ENCODE data around the gene PRDM5. TPM values are rescaled to one million over a fixed set of nuclear protein-coding genes. Genes with fewer than 3 reads are reported as not detected.

The PRDM5 gene
- total and polyA plus RNA-seq, 4 donors, result 4.4 to 26.0 (median 9.3) TPM

DNA sequence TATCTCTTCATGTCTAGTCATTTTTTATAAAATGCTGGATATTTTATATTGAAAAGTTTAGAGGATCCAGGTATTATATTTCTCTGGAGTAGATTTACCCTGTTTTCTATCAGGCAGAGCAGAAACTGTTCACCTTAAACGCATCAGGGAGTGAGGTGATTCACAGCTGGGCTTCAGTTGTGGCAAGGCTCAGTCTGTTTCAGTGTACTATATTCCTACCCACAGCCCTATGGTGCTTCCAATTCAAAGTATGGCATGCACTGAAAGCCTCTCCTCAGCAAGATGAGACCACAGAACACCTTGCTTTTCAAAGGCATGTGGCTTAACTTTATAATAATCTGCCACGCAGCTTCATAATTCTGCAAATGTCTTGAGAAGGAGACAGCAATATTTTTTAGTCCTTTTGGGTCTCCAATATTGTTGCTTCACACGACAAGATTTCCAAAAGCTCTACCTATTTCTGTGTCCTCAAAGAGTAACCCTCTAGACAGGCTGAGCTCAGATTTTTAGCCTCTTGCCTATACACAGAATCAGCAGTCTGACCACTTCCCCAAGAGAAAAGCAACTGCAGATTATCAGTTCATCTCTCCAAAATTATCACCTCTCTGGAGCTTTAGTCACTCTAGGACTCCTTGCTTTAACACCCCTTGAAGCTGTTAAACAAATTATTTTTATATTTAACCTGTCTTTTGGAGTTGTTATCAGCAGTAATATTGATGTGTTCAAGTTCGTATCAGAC, 24.4 kb downstream of the PRDM5 start:
- 93 to 96% methylated on average over 4 of the region's 4 CpGs for WGBS, 2 donors
- Histone ChIP-seq H3K4me1 (ENCODE audit: control insufficient read depth in 1 of 2, insufficient read depth in 2 of 2, low read length in 2 of 2) (no peaks in the 10 kb centered on the region), H3K27me3 (ENCODE audit: control insufficient read depth in 1 of 2, insufficient read depth in 2 of 2, low read length in 1 of 2) (no peaks in the 10 kb centered on the region), H3K27ac (ENCODE audit: low read depth in 1 of 2, low read length in 2 of 2) (no peak overlapping the region), H3K36me3 (ENCODE audit: control insufficient read depth in 1 of 2, insufficient read depth in 2 of 2, low read length in 1 of 2) (peaks cover 0 to 5% of the 10 kb centered on the region in 2 donors), H3K9me3 (ENCODE audit: control insufficient read depth, low read length) (peaks cover 1% of the 10 kb centered on the region), H3K4me3 (ENCODE audit: low read length in 2 of 2) (no peak overlapping the region)
- no peak for DNase-seq
- no peak for ATAC-seq (ENCODE audit: low FRiP score)
- intact Hi-C loops (cut with DNase I), result no loop called here

GRCh38 chr4:120895554-120895953, 27.0 kb downstream of the PRDM5 start:
- Histone ChIP-seq H3K9me3 (ENCODE audit: control insufficient read depth, low read length) (peaks cover 1% of the 10 kb centered on the region), H3K27ac (ENCODE audit: low read depth in 1 of 2, low read length in 2 of 2) (no peak overlapping the region), H3K4me3 (ENCODE audit: low read length in 2 of 2) (no peak overlapping the region), H3K36me3 (ENCODE audit: control insufficient read depth in 1 of 2, insufficient read depth in 2 of 2, low read length in 1 of 2) (peaks cover 0 to 4% of the 10 kb centered on the region in 2 donors), H3K27me3 (ENCODE audit: control insufficient read depth in 1 of 2, insufficient read depth in 2 of 2, low read length in 1 of 2) (no peaks in the 10 kb centered on the region), H3K4me1 (ENCODE audit: control insufficient read depth in 1 of 2, insufficient read depth in 2 of 2, low read length in 2 of 2) (no peaks in the 10 kb centered on the region)
- WGBS, 2 donors, result 95 to 96% methylated on average over 2 of the region's 2 CpGs
- ATAC-seq (ENCODE audit: low FRiP score) (no peak), DNase-seq (no peak)
- intact Hi-C loops (cut with DNase I), result no loop called here

DNA sequence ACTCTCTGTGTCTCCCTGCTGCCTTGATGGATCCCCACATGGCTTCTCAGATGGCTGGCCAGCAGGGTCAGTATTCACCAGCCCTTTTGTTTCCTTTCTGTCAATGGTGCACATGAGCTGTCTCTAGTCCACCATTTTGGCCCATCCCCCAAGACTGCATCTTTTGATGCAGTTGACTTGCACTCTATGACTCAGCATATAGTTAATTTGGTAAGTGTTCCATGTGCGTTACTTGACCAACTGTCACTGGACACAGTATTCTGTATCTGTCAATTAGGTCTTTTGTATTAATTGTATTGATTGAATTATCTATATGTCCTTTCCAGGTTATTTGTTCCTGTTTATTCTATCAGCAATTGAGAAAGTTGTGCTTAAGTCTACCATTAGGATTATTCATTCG, 29.2 kb downstream of the PRDM5 start:
- Histone ChIP-seq H3K4me1 (ENCODE audit: control insufficient read depth in 1 of 2, insufficient read depth in 2 of 2, low read length in 2 of 2) (no peaks in the 10 kb centered on the region), H3K27ac (ENCODE audit: low read depth in 1 of 2, low read length in 2 of 2) (no peak overlapping the region), H3K4me3 (ENCODE audit: low read length in 2 of 2) (no peak overlapping the region), H3K27me3 (ENCODE audit: control insufficient read depth in 1 of 2, insufficient read depth in 2 of 2, low read length in 1 of 2) (no peaks in the 10 kb centered on the region), H3K36me3 (ENCODE audit: control insufficient read depth in 1 of 2, insufficient read depth in 2 of 2, low read length in 1 of 2) (no peaks in the 10 kb centered on the region), H3K9me3 (ENCODE audit: control insufficient read depth, low read length) (no peaks in the 10 kb centered on the region)
- 98 to 99% methylated on average over 2 of the region's 2 CpGs for WGBS, 2 donors
- ATAC-seq (ENCODE audit: low FRiP score) (no peak), DNase-seq (no peak)
- intact Hi-C loops (cut with DNase I), result no loop called here

GRCh38 chr4:120886191-120886590, 36.3 kb downstream of the PRDM5 start:
- Histone ChIP-seq H3K4me1 (ENCODE audit: control insufficient read depth in 1 of 2, insufficient read depth in 2 of 2, low read length in 2 of 2) (no peaks in the 10 kb centered on the region), H3K4me3 (ENCODE audit: low read length in 2 of 2) (no peak overlapping the region), H3K36me3 (ENCODE audit: control insufficient read depth in 1 of 2, insufficient read depth in 2 of 2, low read length in 1 of 2) (peaks cover 0 to 3% of the 10 kb centered on the region in 2 donors), H3K27me3 (ENCODE audit: control insufficient read depth in 1 of 2, insufficient read depth in 2 of 2, low read length in 1 of 2) (no peaks in the 10 kb centered on the region), H3K27ac (ENCODE audit: low read depth in 1 of 2, low read length in 2 of 2) (no peak overlapping the region), H3K9me3 (ENCODE audit: control insufficient read depth, low read length) (no peaks in the 10 kb centered on the region)
- no peak for DNase-seq
- ATAC-seq (ENCODE audit: low FRiP score), result no peak
- intact Hi-C loops (cut with DNase I), result no loop called here

DNA sequence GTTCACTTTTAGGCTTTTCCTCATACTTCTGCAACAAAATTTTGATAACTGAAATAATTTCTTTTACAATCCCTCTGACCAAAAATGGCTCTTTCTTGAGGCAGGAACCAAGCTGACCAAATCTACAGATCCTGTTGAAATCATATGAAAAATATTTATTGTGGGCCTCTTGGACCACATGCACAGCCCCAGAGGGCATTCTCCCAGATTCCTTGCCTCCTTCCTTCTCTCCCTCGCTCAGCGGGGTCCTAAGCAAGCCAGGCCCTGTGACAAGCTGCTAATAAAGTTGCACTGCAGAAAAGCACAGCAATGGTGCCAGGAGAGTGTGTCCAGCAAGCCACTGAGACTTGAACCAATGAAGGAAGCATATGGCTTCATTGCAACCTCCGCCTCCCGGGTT, 40.7 kb downstream of the PRDM5 start:
- Histone ChIP-seq H3K9me3 (ENCODE audit: control insufficient read depth, low read length) (no peaks in the 10 kb centered on the region), H3K36me3 (ENCODE audit: control insufficient read depth in 1 of 2, insufficient read depth in 2 of 2, low read length in 1 of 2) (peaks cover 0 to 2% of the 10 kb centered on the region in 2 donors), H3K4me3 (ENCODE audit: low read length in 2 of 2) (no peak overlapping the region), H3K27me3 (ENCODE audit: control insufficient read depth in 1 of 2, insufficient read depth in 2 of 2, low read length in 1 of 2) (no peaks in the 10 kb centered on the region), H3K27ac (ENCODE audit: low read depth in 1 of 2, low read length in 2 of 2) (no peak overlapping the region), H3K4me1 (ENCODE audit: control insufficient read depth in 1 of 2, insufficient read depth in 2 of 2, low read length in 2 of 2) (no peaks in the 10 kb centered on the region)
- DNase-seq, result no peak
- intact Hi-C loops (cut with DNase I), result no loop called here
- no peak for ATAC-seq (ENCODE audit: low FRiP score)
- WGBS, 2 donors, result 95 to 98% methylated on average over 4 of the region's 4 CpGs

- no peaks in the 10 kb centered on the region for H3K9me3 ChIP-seq (ENCODE audit: control insufficient read depth, low read length)
- WGBS, 2 donors, result 90 to 96% methylated on average over 2 of the region's 2 CpGs
- H3K4me3 ChIP-seq (ENCODE audit: low read length in 2 of 2), result no peak overlapping the region
- no peak for ATAC-seq (ENCODE audit: low FRiP score)
- peaks cover 0 to 2% of the 10 kb centered on the region in 2 donors for H3K36me3 ChIP-seq (ENCODE audit: control insufficient read depth in 1 of 2, insufficient read depth in 2 of 2, low read length in 1 of 2)
- no peak for DNase-seq
- intact Hi-C loops (cut with DNase I), result no loop called here
- no peaks in the 10 kb centered on the region for H3K4me1 ChIP-seq (ENCODE audit: control insufficient read depth in 1 of 2, insufficient read depth in 2 of 2, low read length in 2 of 2)
- H3K27me3 ChIP-seq (ENCODE audit: control insufficient read depth in 1 of 2, insufficient read depth in 2 of 2, low read length in 1 of 2), result no peaks in the 10 kb centered on the region
- no peak overlapping the region for H3K27ac ChIP-seq (ENCODE audit: low read depth in 1 of 2, low read length in 2 of 2)
Measured at GRCh38 chr4:120881351-120881750, 41.2 kb downstream of the PRDM5 start.

GRCh38 chr4:120877021-120877420, 45.5 kb downstream of the PRDM5 start:
- 62 to 74% methylated on average over 3 of the region's 3 CpGs for WGBS, 2 donors
- ATAC-seq (ENCODE audit: low FRiP score) (no peak), DNase-seq (no peak)
- Histone ChIP-seq H3K27ac (ENCODE audit: low read depth in 1 of 2, low read length in 2 of 2) (no peak overlapping the region), H3K36me3 (ENCODE audit: control insufficient read depth in 1 of 2, insufficient read depth in 2 of 2, low read length in 1 of 2) (peaks cover 0 to 2% of the 10 kb centered on the region in 2 donors), H3K4me1 (ENCODE audit: control insufficient read depth in 1 of 2, insufficient read depth in 2 of 2, low read length in 2 of 2) (no peaks in the 10 kb centered on the region), H3K4me3 (ENCODE audit: low read length in 2 of 2) (no peak overlapping the region), H3K27me3 (ENCODE audit: control insufficient read depth in 1 of 2, insufficient read depth in 2 of 2, low read length in 1 of 2) (no peaks in the 10 kb centered on the region), H3K9me3 (ENCODE audit: control insufficient read depth, low read length) (no peaks in the 10 kb centered on the region)
- intact Hi-C loops (cut with DNase I), result no loop called here

DNA sequence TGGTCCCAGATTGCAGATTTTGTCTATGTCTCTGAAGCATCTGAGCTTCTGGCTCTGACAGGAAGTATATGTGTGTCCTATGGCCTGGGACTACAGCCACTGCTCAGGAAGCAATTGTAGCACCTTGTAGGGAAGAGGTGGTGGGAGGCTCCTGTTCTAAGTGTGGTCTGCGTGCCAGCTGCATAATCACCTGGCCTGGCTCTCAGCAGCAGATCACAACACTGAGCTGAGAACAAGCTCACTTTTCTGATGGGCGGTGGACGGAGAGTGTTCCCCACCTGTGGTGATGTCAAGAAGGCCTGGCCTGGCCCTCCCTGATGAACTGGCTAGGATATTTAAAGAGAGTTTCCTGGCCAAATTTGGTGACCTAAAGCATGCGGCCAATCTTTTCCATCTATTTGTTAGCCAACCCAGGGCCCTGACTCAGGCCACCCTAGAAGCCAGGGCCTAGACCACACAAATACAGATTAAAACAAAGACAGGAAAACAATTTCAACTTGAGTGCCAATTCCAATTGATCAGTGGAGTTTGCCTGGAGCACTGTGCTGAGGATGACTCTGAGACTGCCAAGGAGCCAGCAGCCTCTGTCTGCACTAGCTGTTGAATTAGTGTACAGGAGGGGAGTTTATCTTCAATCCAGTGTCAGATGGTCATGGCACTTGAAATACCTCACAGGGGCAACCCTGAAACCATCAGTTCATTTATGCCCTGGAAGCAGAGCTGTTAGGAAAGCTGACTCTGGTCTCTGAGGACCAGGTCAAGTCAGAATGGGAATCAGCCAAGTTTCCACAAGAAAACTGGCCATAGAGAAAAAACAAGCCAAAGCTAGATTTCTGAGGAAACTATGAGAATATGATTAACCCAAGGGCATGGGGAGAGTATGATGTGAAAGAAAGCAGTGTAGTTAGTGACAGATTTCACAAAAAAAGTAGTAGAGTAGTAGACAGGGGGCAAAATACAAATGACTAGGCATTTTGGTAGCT, 47.4 kb downstream of the PRDM5 start:
- no peaks in the 10 kb centered on the region for H3K27me3 ChIP-seq (ENCODE audit: control insufficient read depth in 1 of 2, insufficient read depth in 2 of 2, low read length in 1 of 2)
- H3K36me3 ChIP-seq (ENCODE audit: control insufficient read depth in 1 of 2, insufficient read depth in 2 of 2, low read length in 1 of 2), result no peaks in the 10 kb centered on the region
- ATAC-seq (ENCODE audit: low FRiP score) (peak; percentile 67), DNase-seq (no peak)
- no peaks in the 10 kb centered on the region for H3K9me3 ChIP-seq (ENCODE audit: control insufficient read depth, low read length)
- H3K4me1 ChIP-seq (ENCODE audit: control insufficient read depth in 1 of 2, insufficient read depth in 2 of 2, low read length in 2 of 2), result no peaks in the 10 kb centered on the region
- intact Hi-C loops (cut with DNase I), result no loop called here
- H3K4me3 ChIP-seq (ENCODE audit: low read length in 2 of 2), result no peak overlapping the region
- WGBS, 2 donors, result 89 to 92% methylated on average over 4 of the region's 4 CpGs
- no peak overlapping the region for H3K27ac ChIP-seq (ENCODE audit: low read depth in 1 of 2, low read length in 2 of 2)
